SH-SY5Y (cell line): ENCODE results near the gene SPOCK2.

ENCODE experiments used
- GATA2 ChIP-seq: IDR thresholded peaks from 2 replicates; pipeline ENCODE4 v1.6.1; 2011; ENCODE audit warnings: mild to moderate bottlenecking, low read depth, low read length
- GATA3 ChIP-seq: IDR thresholded peaks from 2 replicates; pipeline ENCODE4 v1.6.1; 2011; ENCODE audit warnings: low read depth, mild to moderate bottlenecking, low read length, moderate library complexity

GRCh38 chr10:72089618-72090017 lies 1.3 kb upstream of the SPOCK2 start:
- TF ChIP-seq GATA3 (no peak), GATA2 (no peak)
